ENCODE measurements around the gene ATG2B.

ATG2B gene

GRCh38 chr14:96268431-96269358, 94.4 kb downstream of the ATG2B start:
- Mint-ChIP-seq H3K9me3 (peaks cover 2% of the 10 kb centered on the region), H3K36me3 (no peaks in the 10 kb centered on the region), H3K27me3 (peaks cover 16% of the 10 kb centered on the region), H3K4me3 (no peak overlapping the region), H3K4me1 (no peaks in the 10 kb centered on the region), H3K27ac (no peak overlapping the region)
- no peak for ATAC-seq (ENCODE audit: low read depth)
- DNase-seq (ENCODE audit: low spot score in 2 of 2), result no peak

GRCh38 chr14:96267916-96268315, 95.2 kb downstream of the ATG2B start:
- peaks cover 5% of the 10 kb centered on the region for H3K9me3 Mint-ChIP-seq
- DNase-seq (ENCODE audit: low spot score in 2 of 2) (no peak), ATAC-seq (ENCODE audit: low read depth) (no peak)
- peaks cover 16% of the 10 kb centered on the region for H3K27me3 Mint-ChIP-seq
- H3K4me1 Mint-ChIP-seq, result no peaks in the 10 kb centered on the region
- H3K4me3 Mint-ChIP-seq, result no peak overlapping the region
- H3K36me3 Mint-ChIP-seq, result no peaks in the 10 kb centered on the region
- no peak overlapping the region for H3K27ac Mint-ChIP-seq

- DNase-seq (ENCODE audit: low spot score in 2 of 2), result no peak
- Mint-ChIP-seq H3K4me3 (no peak overlapping the region), H3K36me3 (no peaks in the 10 kb centered on the region)
Observed at GRCh38 chr14:96267336-96267735, 95.8 kb downstream of the ATG2B start.

GRCh38 chr14:96265383-96266095, 97.6 kb downstream of the ATG2B start:
- H3K27me3 Mint-ChIP-seq, result peaks cover 15% of the 10 kb centered on the region
- H3K36me3 Mint-ChIP-seq, result no peaks in the 10 kb centered on the region
- H3K9me3 Mint-ChIP-seq, result peaks cover 4% of the 10 kb centered on the region
- H3K27ac Mint-ChIP-seq, result no peak overlapping the region
- no peaks in the 10 kb centered on the region for H3K4me1 Mint-ChIP-seq
- DNase-seq (ENCODE audit: low spot score in 2 of 2) (no peak), ATAC-seq (ENCODE audit: low read depth) (no peak)
- H3K4me3 Mint-ChIP-seq, result no peak overlapping the region

More at GRCh38 chr14:96267336-96267735, 95.8 kb downstream of the ATG2B start:
- H3K4me1 Mint-ChIP-seq, result no peaks in the 10 kb centered on the region
- no peak for ATAC-seq (ENCODE audit: low read depth)
- peaks cover 5% of the 10 kb centered on the region for H3K9me3 Mint-ChIP-seq
- peaks cover 16% of the 10 kb centered on the region for H3K27me3 Mint-ChIP-seq
- H3K27ac Mint-ChIP-seq, result no peak overlapping the region

- no peaks in the 10 kb centered on the region for H3K36me3 Mint-ChIP-seq
Observed at GRCh38 chr14:96264853-96265252, 98.3 kb downstream of the ATG2B start.

GRCh38 chr14:96264200-96264553, 99.0 kb downstream of the ATG2B start:
- no peaks in the 10 kb centered on the region for H3K4me1 Mint-ChIP-seq
- H3K4me3 Mint-ChIP-seq, result no peak overlapping the region
- H3K36me3 Mint-ChIP-seq, result no peaks in the 10 kb centered on the region
- H3K9me3 Mint-ChIP-seq, result peaks cover 4% of the 10 kb centered on the region
- ATAC-seq (ENCODE audit: low read depth), result no peak
- DNase-seq (ENCODE audit: low spot score in 2 of 2), result no peak
- no peak overlapping the region for H3K27ac Mint-ChIP-seq
- peaks cover 10% of the 10 kb centered on the region for H3K27me3 Mint-ChIP-seq

More at GRCh38 chr14:96264853-96265252, 98.3 kb downstream of the ATG2B start:
- DNase-seq (ENCODE audit: low spot score in 2 of 2) (no peak), ATAC-seq (ENCODE audit: low read depth) (no peak)
- Mint-ChIP-seq H3K4me1 (no peaks in the 10 kb centered on the region), H3K9me3 (peaks cover 4% of the 10 kb centered on the region), H3K4me3 (no peak overlapping the region), H3K27ac (no peak overlapping the region), H3K27me3 (peaks cover 15% of the 10 kb centered on the region)

- H3K9me3 Mint-ChIP-seq, result peaks cover 4% of the 10 kb centered on the region
- no peaks in the 10 kb centered on the region for H3K36me3 Mint-ChIP-seq
- DNase-seq (ENCODE audit: low spot score in 2 of 2) (no peak), ATAC-seq (ENCODE audit: low read depth) (no peak)
- no peak overlapping the region for H3K27ac Mint-ChIP-seq
- no peaks in the 10 kb centered on the region for H3K4me1 Mint-ChIP-seq
- H3K4me3 Mint-ChIP-seq, result no peak overlapping the region
- peaks cover 10% of the 10 kb centered on the region for H3K27me3 Mint-ChIP-seq
Observed at GRCh38 chr14:96263347-96264199, 99.6 kb downstream of the ATG2B start.

- H3K9me3 Mint-ChIP-seq, result peaks cover 4% of the 10 kb centered on the region
- DNase-seq (ENCODE audit: low spot score in 2 of 2), result no peak
- no peaks in the 10 kb centered on the region for H3K4me1 Mint-ChIP-seq
- H3K4me3 Mint-ChIP-seq, result no peak overlapping the region
- H3K27ac Mint-ChIP-seq, result no peak overlapping the region
- peaks cover 12% of the 10 kb centered on the region for H3K27me3 Mint-ChIP-seq
- no peaks in the 10 kb centered on the region for H3K36me3 Mint-ChIP-seq
- ATAC-seq (ENCODE audit: low read depth), result no peak
Observed at GRCh38 chr14:96261772-96262655, 101.1 kb downstream of the ATG2B start.

- H3K4me3 Mint-ChIP-seq, result no peak overlapping the region
- no peak overlapping the region for H3K27ac Mint-ChIP-seq
- ATAC-seq (ENCODE audit: low read depth) (no peak), DNase-seq (ENCODE audit: low spot score in 2 of 2) (no peak)
- H3K9me3 Mint-ChIP-seq, result peaks cover 4% of the 10 kb centered on the region
- H3K4me1 Mint-ChIP-seq, result no peaks in the 10 kb centered on the region
- H3K36me3 Mint-ChIP-seq, result no peaks in the 10 kb centered on the region
- peaks cover 7% of the 10 kb centered on the region for H3K27me3 Mint-ChIP-seq
Observed at GRCh38 chr14:96261053-96261452, 102.1 kb downstream of the ATG2B start.

GRCh38 chr14:96260341-96260821, 102.8 kb downstream of the ATG2B start:
- no peak for DNase-seq (ENCODE audit: low spot score in 2 of 2)
- H3K9me3 Mint-ChIP-seq, result peaks cover 4% of the 10 kb centered on the region

GRCh38 chr14:96257900-96258299, 105.2 kb downstream of the ATG2B start:
- no peak overlapping the region for H3K27ac Mint-ChIP-seq
- no peak overlapping the region for H3K4me3 Mint-ChIP-seq
- H3K36me3 Mint-ChIP-seq, result no peaks in the 10 kb centered on the region
- no peak for DNase-seq (ENCODE audit: low spot score in 2 of 2)
- ATAC-seq (ENCODE audit: low read depth), result no peak
- H3K4me1 Mint-ChIP-seq, result no peaks in the 10 kb centered on the region
- H3K27me3 Mint-ChIP-seq, result peaks cover 7% of the 10 kb centered on the region
- no peaks in the 10 kb centered on the region for H3K9me3 Mint-ChIP-seq

More at GRCh38 chr14:96260341-96260821, 102.8 kb downstream of the ATG2B start:
- peaks cover 3% of the 10 kb centered on the region for H3K27me3 Mint-ChIP-seq
- ATAC-seq (ENCODE audit: low read depth), result no peak
- H3K36me3 Mint-ChIP-seq, result no peaks in the 10 kb centered on the region
- H3K4me1 Mint-ChIP-seq, result no peaks in the 10 kb centered on the region
- no peak overlapping the region for H3K4me3 Mint-ChIP-seq
- H3K27ac Mint-ChIP-seq, result no peak overlapping the region

GRCh38 chr14:96257056-96257455, 106.1 kb downstream of the ATG2B start:
- H3K4me1 Mint-ChIP-seq, result no peaks in the 10 kb centered on the region
- H3K9me3 Mint-ChIP-seq, result no peaks in the 10 kb centered on the region
- H3K27ac Mint-ChIP-seq, result no peak overlapping the region
- ATAC-seq (ENCODE audit: low read depth), result no peak
- no peak for DNase-seq (ENCODE audit: low spot score in 2 of 2)
- H3K27me3 Mint-ChIP-seq, result peaks cover 11% of the 10 kb centered on the region
- H3K36me3 Mint-ChIP-seq, result no peaks in the 10 kb centered on the region
- H3K4me3 Mint-ChIP-seq, result no peak overlapping the region

- no peak overlapping the region for H3K27ac Mint-ChIP-seq
- DNase-seq (ENCODE audit: low spot score in 2 of 2) (no peak), ATAC-seq (ENCODE audit: low read depth) (no peak)
- no peak overlapping the region for H3K4me3 Mint-ChIP-seq
- no peaks in the 10 kb centered on the region for H3K36me3 Mint-ChIP-seq
- H3K4me1 Mint-ChIP-seq, result no peaks in the 10 kb centered on the region
- H3K9me3 Mint-ChIP-seq, result no peaks in the 10 kb centered on the region
- peaks cover 16% of the 10 kb centered on the region for H3K27me3 Mint-ChIP-seq
Observed at GRCh38 chr14:96256407-96256806, 106.7 kb downstream of the ATG2B start.

Measured in memory B cell (primary cell).